K562 (cell line): ENCODE results near the gene UBE2M. TPM values are rescaled to one million over a fixed set of nuclear protein-coding genes. Genes with fewer than 3 reads are reported as not detected.

Experiments
- ATF1 ChIP-seq, 2 experiments: fragments of 450-650 bp in 1 of 2; IDR thresholded peaks; 2 replicates each; pipeline ENCODE4 v1.6.1; 2016; ENCODE audit warnings: missing compliant biosample characterization in 1 of 2, missing genetic modification characterization in 1 of 2
- HMG20A ChIP-seq: fragments of 450-650 bp; formaldehyde crosslinking; conservative IDR thresholded peaks from 2 replicates; pipeline ENCODE4 v1.4.0; 2020; ENCODE audit warnings: mild to moderate bottlenecking, mixed read lengths
- NKRF ChIP-seq: fragments of 450-650 bp; IDR thresholded peaks from 2 replicates; pipeline ENCODE4 v1.6.1; 2016; ENCODE audit warnings: borderline replicate concordance
- POU5F1 ChIP-seq: fragments of 150-350 bp; IDR thresholded peaks from 2 replicates; pipeline ENCODE4 v1.6.1; 2014; ENCODE audit warnings: borderline replicate concordance, low read length, low read depth, mild to moderate bottlenecking; ENCODE audit not compliant: partially characterized antibody
- SRF ChIP-seq, 2 experiments: fragments of 250-450, 450-650 bp in 1 of 2; sonication (Bioruptor Pico) in 1 of 2; sonication (generic) in 1 of 2; formaldehyde crosslinking; IDR thresholded peaks; 2 replicates each; pipeline versions ENCODE4 v1.5.0 to v1.5.1; 2020 to 2022; ENCODE audit warnings: mild to moderate bottlenecking in 1 of 2, missing genetic modification reagents in 1 of 2
- ZMIZ1 ChIP-seq, 2 experiments: fragments of 150-350 bp in 1 of 2; IDR thresholded peaks; 2 replicates each; pipeline ENCODE4 v1.6.1; 2012 to 2016; ENCODE audit warnings: low read depth in 2 of 2, low read length in 2 of 2, mild to moderate bottlenecking in 1 of 2, moderate library complexity in 1 of 2
- ZNF175 ChIP-seq: fragments of 200-800 bp; sonication (Bioruptor generic); IDR thresholded peaks from 2 replicates; pipeline ENCODE4 v1.6.1; 2016; ENCODE audit warnings: low read depth, mild to moderate bottlenecking, missing genetic modification characterization, missing compliant biosample characterization
- ZNF3 ChIP-seq: fragments of 250-450 bp; sonication (Bioruptor Pico); IDR thresholded peaks from 2 replicates; pipeline ENCODE4 v1.5.0; 2021; ENCODE audit warnings: mild to moderate bottlenecking, moderate library complexity
- polyA plus RNA-seq, 8 experiments: library from polyadenylated mRNA; depleted of rRNA in 4 of 8; stranded (reverse) in 5 of 8; unstranded in 3 of 8; fragments of >200 nt; fragmentation: Nextera tagmentation in 2 of 8; fragmentation: Illumina TruSeq in 1 of 8; extraction: Ambion mirVana in 2 of 8; extraction: Trizol in 1 of 8; gene quantifications; 2 replicates each; pipeline versions ENCODE4 v1.2.1 to v1.2.3, GENCODE V29; 2011 to 2014; ENCODE audit warnings: inconsistent platforms in 1 of 8, missing spikeins in 1 of 8
- total RNA-seq, 7 experiments: library from RNA; depleted of rRNA in 6 of 7; stranded (reverse); fragments of >200 nt in 6 of 7; fragmentation: Illumina TruSeq in 2 of 7; extraction: Trizol in 2 of 7; gene quantifications; 2 replicates each; pipeline versions ENCODE4 v1.2.1 to v1.2.3, GENCODE V29; 2011 to 2021; ENCODE audit warnings: low replicate concordance in 1 of 7
- TF ChIP-seq, protein P1 (sequence below): fragments of 250-450 bp; sonication (Bioruptor Pico); IDR thresholded peaks from 2 replicates; pipeline ENCODE4 v1.5.0; 2021
- TF ChIP-seq, protein P2 (sequence below), 2 experiments: fragments of 450-650 bp; IDR thresholded peaks; 2 replicates each; pipeline ENCODE4 v1.6.1; 2016; ENCODE audit warnings: mild to moderate bottlenecking in 2 of 2, borderline replicate concordance in 1 of 2, low read depth in 1 of 2, moderate library complexity in 1 of 2

UBE2M gene
- total and polyA plus RNA-seq, 9 of the 15 experiments (the other 6 are each of a cell fraction or from before 2014, with no cell fraction given): 0.92 to 163 (median 85.7) TPM

- TF ChIP-seq, protein P1, sequence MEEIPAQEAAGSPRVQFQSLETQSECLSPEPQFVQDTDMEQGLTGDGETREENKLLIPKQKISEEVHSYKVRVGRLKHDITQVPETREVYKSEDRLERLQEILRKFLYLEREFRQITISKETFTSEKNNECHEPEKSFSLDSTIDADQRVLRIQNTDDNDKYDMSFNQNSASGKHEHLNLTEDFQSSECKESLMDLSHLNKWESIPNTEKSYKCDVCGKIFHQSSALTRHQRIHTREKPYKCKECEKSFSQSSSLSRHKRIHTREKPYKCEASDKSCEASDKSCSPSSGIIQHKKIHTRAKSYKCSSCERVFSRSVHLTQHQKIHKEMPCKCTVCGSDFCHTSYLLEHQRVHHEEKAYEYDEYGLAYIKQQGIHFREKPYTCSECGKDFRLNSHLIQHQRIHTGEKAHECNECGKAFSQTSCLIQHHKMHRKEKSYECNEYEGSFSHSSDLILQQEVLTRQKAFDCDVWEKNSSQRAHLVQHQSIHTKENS (CRISPR knock-in tag): no peak
- TF ChIP-seq ZMIZ1 (IDR thresholded peaks at IDR 0.05; ENCODE audit: low read depth in 2 of 2, low read length in 2 of 2) (no peak), ATF1 (CRISPR knock-in tag; IDR thresholded peaks at IDR 0.05) (no peak), ATF1 (tag; IDR thresholded peaks at IDR 0.05) (0 out of 2 replicates have a peak, but pooled peaks have one; percentile 2), NKRF (no peak), HMG20A (CRISPR knock-in tag) (no peak), POU5F1 (no peak), ZNF3 (no peak), ZNF175 (no peak), SRF (CRISPR knock-in tag; IDR thresholded peaks at IDR 0.05) (no peak)
- TF ChIP-seq, protein P2, sequence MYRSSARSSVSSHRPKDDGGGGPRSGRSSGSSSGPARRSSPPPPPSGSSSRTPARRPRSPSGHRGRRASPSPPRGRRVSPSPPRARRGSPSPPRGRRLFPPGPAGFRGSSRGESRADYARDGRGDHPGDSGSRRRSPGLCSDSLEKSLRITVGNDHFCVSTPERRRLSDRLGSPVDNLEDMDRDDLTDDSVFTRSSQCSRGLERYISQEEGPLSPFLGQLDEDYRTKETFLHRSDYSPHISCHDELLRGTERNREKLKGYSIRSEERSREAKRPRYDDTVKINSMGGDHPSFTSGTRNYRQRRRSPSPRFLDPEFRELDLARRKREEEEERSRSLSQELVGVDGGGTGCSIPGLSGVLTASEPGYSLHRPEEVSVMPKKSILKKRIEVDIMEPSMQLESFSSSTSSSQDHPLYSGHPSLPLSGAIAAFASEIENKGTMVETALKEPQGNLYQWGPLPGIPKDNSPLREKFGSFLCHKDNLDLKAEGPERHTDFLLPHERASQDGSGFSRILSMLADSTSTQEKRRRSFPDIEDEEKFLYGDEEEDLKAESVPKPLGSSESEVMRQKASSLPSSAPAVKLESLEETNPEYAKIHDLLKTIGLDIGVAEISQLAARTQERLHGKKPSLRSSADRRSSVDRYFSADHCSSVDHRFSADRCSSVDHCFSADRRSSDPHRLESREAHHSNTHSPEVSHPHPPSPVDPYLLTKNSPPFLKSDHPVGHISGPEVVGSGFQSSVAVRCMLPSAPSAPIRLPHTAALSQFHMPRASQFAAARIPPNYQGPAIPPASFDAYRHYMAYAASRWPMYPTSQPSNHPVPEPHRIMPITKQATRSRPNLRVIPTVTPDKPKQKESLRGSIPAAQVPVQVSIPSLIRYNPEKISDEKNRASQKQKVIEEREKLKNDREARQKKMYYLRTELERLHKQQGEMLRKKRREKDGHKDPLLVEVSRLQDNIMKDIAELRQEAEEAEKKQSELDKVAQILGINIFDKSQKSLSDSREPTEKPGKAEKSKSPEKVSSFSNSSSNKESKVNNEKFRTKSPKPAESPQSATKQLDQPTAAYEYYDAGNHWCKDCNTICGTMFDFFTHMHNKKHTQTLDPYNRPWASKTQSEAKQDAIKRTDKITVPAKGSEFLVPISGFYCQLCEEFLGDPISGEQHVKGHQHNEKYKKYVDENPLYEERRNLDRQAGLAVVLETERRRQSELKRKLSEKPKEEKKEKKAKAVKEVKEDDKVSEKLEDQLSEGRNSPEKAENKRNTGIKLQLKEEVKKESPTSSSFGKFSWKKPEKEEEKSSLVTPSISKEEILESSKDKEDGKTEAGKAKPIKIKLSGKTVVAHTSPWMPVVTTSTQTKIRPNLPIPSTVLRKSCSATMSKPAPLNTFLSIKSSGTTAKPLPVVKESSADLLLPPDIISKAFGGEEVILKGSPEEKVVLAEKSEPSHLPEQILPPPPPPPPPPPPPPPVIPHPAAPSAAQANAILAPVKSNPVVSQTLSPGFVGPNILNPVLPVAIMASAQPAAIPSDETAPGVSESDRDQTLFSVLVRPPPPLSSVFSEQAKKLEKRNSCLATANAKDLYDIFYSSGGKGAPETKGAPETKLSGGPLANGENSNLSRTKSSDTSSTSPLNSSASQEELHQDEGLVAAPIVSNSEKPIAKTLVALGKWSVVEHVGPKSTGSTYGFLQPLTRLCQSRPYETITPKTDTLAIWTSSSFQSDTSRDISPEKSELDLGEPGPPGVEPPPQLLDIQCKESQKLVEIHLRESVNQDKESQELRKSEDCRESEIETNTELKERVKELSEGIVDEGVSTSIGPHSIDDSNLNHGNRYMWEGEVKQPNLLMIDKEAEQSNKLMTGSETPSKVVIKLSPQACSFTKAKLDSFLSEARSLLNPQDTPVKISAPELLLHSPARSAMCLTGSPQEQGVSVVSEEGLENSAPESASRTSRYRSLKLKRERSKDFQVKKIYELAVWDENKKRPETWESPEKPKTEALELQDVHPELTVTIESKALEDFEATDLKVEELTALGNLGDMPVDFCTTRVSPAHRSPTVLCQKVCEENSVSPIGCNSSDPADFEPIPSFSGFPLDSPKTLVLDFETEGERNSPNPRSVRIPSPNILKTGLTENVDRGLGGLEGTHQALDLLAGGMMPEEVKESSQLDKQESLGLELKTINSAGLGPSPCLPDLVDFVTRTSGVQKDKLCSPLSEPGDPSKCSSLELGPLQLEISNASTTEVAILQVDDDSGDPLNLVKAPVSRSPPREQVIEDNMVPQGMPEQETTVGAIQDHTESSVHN (IDR thresholded peaks at IDR 0.05; ENCODE audit: borderline replicate concordance in 1 of 2, low read depth in 1 of 2): no peak
Observed at GRCh38 chr19:58510084-58510862, 48.1 kb downstream of the UBE2M start (continued).
